NCI-H446 (cell line): Measurements from ENCODE around the gene DNMBP.
"Not testable (repeated sequence)": the region's sequence is repeated elsewhere in the genome, so short reads cannot be mapped to it uniquely, and the experiment has no call there.

Experiments used
- DNase-seq, 2 experiments: peaks; one replicate each; lab custom pipeline; 2025; lab: John Stamatoyannopoulos, UW

Gene DNMBP

DNA sequence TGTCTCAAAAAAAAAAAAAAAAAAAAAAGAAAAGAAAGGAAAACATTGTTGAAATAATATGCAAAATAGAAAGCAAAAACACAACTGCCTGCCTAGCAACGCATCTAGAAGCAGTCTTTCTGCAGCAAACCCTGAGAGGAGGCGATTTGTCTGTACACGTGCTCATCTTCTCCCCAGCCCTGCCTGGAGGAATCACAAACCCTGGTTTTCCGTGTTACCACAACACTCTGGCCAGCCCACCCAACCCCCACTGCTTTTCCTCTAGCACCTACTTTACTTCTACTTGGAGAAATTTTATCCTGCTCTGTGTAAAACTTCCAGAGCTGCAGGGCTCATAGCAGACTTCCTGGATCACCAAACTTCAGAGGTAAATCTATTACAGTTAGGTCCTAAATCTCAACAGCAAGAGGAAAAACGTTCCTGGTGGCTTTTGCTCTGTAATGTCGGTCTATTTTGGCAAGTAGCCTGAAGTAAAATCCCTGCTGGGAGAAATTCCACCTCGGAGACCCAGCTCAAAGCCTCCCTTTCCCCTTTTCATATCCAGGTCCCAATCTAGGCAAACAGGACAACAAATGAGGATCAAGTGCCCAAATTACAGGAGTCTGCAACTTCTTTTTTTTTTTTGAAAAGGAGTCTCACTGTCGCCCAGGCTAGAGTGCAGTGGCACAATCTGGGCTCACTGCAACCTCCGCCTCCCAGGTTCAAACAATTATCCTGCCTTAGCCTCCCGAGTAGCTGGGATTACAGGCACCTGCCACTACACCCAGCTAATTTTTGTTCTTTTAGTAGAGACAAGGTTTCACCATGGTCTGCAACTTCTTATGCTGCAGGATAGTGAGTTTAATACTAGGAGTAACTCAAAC, 91.6 kb downstream of the DNMBP start:
- DNase-seq: peak in 1 of 2 experiments; percentile 1

DNA sequence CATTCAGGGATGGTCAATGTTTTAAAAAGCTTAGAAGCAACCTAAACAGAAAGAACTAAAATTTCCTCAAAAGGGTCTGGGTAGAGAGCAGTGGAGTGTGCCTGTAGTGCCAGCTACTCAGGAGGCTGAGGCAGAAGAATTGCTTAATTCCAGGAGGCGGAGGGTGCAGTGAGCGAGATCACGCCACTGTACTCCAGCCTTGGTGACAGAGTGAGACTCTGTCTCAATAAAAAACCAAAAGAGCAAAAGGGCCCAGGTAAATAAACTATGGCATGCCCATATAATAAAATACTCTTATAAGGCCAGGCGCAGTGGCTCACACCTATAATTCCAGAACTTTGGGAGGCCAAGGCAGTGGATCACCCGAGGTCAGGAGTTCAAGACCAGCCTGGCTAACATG, 93.0 kb downstream of the DNMBP start:
- no peak for DNase-seq

DNA sequence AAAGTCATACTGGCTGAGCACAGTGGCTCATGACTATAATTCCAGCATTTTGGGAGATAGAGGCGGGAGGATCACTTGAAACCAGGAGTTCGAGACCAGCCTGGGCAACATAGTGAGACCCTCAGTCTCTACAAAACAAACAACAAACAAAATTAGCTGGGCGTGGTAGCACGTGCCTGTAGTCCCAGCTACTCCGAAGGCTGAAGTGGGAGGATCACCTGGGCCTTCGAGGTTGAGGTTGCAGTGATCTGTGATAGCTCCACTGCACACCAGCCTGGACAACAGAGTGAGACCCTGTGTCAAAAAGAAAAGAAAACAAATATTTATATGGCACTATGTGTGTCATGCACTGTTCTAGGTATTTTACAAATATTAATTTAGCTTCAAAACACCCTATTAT, 94.3 kb downstream of the DNMBP start:
- DNase-seq: no peak

DNA sequence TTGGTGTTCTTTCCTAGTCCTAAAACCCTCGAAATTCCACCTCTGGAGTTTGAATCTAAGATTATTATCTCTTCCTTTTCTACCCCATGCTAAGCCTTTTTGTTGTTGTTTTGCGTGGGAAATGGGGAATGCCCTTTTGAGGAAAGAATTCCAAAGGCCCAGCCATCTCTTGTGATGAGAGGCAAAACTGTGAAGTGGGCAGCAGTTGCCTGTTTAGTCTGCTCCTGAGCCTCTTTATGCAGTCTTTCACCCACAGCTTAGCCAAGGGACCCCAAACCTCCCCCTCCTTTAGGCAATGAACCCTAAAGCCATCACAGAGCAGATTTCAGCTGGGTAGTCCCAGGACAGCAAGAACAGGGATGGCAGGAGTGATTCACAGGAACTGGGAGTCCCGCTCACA, 95.5 kb downstream of the DNMBP start:
- DNase-seq: no peak

DNA sequence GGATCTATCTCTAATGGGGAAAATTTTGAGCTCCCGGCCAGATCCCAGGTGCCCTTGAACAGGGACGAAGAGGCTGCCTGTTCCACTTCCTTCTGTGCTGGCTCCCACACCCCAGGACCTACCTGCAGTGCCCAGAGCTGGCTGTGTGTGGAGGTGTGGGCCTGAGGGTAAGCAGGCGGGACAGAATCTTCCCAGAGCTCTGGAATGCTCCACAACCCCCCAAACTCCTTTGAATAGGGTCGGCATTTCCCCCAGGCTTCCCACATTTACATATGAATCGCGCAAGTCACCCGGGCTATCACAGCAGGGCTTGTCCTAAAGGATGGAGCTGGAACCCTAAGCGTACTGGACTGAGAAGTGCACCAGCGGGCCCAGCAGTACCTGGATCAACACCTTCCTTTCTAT, 95.9 kb downstream of the DNMBP start:
- no peak for DNase-seq

DNA sequence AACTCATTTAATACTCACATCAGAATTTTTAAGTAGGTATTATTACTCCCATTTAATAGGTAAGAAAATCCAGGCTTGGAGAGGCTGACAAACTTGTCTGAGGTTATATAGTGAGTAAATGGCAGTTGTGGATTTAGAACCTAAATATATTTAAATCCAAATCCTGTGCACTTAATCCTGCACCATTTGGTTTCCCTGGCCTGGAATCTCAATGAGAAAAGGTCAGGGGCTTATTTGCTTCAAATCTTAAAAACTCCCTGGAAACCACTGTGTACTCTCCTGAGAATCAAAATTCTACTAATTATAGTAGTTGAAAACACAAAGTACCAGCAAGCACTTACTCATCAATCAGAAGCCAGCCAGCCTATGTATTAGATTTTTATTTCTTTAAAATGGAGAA, 97.7 kb downstream of the DNMBP start:
- DNase-seq: no peak

DNA sequence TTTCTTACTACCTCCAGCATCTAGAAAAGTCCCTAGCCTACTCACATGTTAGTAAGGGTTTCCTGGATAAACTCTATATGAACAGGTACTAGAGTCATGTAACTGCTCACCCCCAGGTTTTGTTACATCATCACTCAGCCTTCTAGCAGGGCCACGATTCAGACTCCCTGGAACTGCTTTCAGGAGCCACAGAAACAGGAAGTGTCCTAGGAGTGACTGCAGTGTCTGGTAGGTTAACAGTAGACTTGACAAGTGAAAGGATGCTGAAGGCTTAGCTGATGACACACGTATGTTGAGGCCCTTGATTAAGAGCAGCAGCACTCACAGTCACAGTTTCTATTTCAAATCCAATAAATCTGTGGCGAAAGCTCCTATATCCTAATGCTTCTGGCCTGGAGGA, 101.2 kb downstream of the DNMBP start:
- no peak for DNase-seq

DNA sequence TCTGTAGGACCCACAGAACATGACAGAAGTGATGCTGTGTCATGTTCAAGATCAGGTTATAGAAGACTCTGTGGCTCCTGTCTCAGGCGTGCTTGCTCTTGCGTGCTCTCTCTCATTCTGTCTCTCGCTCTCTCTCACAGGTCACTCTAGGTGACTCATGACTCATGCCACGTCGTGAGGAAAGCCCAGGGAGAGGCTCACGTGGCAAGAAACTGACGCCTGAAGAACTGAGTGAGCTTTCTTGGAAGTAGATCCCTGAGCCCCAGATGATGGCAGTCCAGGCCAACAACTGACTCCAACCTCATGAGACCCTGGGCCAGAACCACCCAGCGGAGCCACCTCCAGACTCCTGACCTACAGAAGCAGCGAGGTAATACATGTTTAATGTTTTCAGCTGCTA, 103.3 kb downstream of the DNMBP start:
- DNase-seq: no peak

DNA sequence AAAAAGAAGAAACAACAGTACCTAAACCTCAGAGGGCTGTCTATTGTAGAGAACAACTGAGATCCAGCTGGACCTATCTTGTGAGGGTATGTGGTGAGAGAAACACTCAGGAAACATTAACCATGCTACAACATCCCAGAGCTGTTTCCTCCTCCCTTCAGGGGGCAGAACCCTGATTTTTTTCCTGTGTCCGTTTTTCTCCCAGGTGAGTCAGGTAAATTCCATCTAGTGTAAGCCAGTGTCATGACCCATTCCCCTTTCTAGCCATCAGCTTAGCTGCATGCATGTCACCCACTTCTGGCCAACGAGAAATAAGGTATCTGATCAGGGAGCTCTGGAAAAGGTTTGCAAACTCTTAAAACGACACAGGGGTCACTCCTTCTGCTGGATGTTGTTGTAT, 103.8 kb downstream of the DNMBP start:
- DNase-seq: no peak

DNA sequence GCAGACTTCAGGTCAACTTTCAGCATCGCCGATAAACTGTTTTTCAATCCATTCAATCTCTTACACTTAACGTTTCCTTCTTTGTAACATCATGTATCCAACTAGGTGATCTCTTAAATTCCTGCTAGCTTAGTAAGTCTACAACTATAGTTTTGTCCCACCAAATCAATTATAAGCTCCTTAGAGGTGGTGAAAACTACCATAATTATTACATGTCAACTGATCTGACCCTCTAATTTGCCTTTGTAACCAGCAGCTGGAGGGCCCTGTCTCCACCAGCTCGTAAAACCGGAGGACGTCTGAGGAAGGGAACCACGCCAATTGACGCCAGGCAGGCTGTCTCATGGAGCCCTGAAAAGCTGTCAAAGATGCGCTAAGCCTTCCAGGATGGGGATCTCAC, 113.9 kb downstream of the DNMBP start:
- no peak for DNase-seq

DNA sequence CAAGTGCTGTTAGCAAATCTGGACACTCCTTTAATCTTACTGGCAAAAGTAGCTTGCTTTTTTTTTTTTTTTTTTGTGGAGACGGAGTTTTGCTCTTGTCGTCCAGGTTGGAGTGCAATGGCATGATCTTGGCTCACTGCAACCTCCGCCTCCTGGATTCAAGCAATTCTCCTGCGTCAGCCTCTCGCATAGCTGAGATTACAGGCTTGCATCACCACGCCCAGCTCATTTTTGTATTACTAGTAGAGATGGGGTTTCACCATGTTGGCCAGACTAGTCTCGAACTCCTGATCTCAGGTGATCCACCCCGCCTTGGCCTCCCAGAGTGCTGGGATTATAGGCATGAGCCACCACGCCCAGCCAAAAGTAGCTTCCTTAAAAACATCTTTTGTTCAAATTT, 114.7 kb downstream of the DNMBP start:
- DNase-seq: not testable (repeated sequence)

DNA sequence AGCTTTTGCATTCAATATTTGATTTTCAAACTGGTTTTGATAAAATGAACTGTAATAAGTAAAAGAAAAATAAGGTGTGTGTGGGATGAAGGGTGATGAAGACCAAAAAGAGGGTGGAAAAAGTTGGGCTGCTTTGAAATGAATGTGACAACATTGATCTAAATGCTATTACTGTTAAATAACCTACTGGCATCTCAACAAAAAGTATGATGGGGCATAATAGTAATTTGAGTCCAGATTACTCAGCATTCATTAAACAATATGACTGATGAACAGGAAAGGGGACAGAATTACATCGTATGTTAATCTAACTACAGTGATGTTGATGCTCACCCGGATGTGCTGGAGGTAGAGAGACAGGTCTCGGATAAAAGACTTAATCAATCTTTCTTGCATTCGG, 115.1 kb downstream of the DNMBP start:
- DNase-seq: no peak

DNA sequence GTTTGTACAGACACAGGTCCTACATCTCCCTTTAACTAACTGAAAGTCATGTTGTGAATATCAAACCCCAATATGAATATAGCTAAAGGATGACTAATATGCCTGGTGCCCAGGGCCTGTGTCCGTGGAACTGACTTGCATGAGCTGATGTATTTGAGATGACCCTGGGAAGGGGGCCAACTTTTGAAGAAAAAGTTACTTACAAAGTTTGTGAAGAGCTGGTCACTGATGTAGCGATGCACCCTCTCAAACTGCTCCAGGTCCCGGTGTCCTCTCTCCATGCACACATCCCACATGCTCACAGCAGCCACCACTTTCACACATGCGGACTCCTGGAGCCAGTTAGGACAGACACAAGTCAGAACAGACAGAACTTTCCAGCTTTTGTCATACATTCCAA, 121.1 kb downstream of the DNMBP start:
- DNase-seq: no peak

DNA sequence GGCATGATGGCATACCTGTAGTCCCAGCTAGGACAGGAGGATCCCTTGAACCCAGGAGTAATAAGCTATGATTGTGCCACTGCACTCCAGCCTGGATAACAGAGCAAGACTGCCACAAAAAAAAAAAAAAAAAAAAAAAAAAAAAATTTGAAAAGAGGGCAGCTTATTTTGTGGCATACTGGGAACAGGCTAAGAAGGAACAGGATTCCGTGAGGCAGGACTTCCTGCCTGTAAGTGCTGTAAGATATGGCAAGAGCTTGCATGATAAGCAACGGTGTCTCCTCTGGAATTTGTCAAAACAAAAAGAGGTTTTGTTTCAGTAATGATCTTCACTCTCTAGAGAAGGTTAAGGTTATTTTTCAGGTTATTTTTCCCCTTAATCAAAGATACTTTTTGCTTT, 126.2 kb downstream of the DNMBP start:
- DNase-seq: no peak

DNA sequence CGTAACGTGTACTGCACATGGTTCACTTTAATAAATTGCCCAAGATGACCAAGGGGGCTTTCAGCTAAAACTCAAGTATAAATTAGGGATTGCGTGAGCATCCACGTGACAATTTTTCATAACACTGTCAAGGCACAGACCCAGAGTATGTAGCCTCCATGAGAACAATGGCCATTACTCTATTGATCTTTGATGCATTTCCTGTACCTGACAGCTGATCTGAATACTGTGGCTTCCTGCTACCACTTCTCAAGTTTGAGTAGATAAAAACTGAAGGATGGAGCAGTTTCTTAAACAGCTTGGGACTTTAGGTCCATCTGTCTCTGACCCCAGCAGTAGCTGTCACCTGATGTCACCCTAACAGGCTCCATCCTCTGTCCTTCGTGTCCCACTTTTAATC, 128.4 kb downstream of the DNMBP start:
- no peak for DNase-seq

DNA sequence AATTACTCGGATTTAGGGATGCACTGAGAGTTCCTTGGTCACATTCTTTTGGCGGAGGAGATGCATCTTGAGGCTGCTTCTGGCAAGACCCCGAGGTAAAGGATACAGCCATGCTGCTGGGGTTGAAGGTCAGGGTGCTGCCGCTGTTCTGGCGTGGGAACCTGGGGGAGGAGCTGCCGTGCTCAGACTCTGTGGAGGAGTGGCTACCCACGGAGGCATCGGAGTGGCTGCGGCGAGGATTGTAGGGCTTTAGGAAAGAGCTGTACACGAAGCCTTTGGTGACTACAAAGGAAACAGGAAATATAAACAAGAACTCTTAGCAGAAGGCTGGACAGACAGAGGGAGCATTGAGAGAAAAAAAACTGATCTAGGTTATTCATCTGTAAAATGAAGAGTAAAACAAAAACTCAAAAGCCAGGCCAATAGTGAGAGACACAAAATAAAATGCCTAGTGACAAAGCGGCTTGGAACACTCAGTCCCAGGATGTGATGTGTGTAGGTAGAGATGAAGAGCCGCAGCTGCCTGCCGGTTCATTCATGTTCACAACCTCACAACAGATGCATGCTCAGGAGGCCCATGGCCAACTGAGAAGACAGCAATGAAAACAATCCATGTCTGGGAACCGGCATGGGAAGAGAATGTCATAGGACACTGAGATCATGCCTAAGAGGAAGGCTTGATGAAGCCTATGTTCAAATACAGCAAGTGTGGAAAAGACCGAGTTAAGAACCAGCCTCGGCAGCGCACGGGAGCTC, 129.5 kb downstream of the DNMBP start:
- DNase-seq: no peak

DNA sequence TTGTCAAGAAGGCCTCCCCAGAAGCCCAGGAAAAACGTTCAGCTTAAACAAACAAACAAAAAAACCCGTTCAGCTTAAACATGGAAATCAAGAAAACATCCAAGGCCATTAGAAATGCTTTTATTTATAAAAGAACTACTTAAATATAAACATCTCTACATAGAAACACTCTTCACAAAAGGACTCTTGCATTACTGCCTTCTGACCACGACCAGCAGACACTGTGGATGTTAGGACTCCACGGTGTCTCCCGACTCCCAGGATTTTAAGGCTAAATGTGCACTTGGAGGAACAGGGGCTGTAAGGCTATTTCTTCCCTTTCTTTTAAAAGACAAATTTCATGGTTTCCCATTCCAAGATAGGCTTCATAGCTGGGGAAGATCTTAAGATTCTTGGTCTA, 134.3 kb downstream of the DNMBP start:
- no peak for DNase-seq

DNA sequence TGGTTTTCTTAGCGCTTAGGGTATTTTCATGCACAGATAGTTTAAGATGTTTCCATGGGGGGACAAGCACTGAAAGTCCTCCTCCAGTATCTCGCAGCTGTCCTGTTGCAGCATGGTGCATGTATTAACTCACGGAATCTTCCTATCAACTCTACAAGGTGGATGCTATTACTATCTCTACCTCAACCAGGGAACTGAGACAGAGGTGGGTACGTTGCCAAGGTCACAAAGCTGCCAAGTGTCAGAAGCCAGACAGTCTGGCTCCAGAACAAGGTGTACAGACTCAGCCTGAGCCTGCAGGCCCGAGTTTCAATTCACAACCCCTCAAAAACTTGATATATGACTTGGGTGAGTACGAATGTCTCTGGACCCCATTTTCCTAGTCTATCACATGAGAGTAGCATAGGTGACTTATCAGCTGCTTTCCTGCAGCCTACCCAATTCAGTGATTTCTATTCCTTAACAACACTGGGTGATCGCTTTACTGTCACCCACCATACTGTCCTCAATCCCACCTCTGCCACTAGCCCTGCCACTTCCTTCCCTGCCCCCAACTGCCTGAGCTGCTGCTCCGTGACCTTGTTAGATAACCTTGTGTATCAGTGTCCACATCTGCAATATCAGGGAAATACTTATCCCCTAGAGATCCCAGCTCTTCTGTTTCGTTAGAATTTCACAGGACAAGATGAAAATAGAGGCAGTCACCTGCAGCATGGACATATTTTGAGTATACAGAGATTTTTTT, 135.2 kb downstream of the DNMBP start:
- DNase-seq: no peak

DNA sequence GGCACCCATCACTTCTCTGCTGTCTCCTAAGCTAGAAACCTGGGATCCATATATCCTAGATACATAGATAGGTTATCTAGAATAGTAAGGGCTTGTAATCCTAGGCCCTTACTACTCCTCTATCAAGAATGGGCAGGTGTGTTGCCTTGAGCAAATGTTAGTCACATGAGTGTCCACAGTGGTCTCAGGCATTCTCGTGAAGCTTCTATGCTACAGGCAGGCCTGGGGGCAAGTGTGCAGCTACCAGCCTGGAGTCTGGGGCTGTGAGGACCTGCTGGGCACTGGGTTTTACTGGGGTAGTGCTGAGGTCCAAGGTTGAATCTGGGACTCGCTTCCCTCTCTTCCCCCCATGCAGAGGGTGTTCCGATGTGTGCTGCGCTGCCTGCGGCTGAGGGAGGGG, 135.9 kb downstream of the DNMBP start:
- no peak for DNase-seq

DNA sequence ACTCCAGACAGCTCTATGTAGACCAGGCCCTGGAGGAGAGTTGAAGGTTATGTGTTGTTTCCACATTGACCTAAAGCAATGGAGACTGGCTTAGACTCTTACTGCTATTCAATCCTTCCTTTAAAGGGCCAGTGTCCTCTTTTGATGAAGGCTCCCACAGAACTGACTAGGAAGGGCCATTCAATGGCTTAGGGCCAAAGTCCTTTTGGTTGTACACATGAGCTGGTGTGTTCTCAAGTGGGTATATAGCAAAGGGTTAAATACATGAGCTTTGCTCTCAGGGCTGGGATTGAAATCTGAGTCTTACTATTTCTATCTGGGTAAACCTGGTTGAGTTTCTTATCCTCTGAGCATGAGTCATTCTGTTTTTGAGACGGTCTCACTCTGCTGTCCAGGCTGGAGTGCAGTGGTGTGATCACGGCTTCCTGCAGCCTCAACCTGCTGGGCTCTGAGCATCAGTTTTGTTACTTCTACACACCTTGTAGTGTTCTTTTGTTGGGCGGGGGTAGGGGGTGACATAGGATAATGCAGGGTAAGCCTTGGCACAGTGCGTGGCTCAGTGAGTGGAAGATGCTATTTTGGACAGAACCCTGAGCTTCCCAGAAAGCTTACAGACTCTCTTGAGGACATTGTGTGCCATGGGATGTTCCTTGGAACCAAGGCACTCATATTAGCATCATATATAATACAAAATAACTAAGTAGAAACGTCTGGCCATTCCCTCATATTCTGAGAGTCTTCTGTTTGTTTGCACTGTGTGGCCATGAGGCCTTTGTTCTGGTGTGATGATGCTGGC, 137.2 kb downstream of the DNMBP start:
- DNase-seq: no peak

DNA sequence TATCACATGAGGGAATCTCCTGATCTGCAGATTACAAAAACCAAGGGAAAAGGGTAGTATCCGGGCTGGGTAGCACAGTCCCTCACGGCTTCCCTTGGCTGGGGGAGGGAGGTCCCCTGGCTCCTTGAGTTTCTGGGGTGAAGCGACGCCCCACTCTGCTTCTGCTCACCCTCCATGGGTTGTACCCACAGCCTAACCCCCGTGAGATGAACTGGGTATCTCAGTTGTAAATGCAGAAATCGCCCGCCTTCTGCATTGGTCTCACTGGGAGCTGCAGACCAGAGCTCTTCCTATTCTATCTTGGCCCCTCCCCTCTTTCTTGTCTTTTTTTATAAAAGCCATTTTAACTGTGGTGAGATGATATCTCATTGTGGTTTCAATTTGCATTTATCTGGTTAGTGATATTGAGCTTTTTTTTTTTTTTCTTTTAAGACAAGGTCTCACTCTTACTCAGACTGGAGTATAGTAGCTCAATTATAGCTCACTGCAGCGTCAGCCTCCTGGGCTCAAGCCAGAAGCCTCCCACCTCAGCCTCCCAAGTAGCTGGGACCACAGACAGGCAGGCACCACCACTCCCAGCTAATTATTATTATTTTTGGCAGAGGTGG, 139.5 kb downstream of the DNMBP start:
- DNase-seq: no peak
